ENCODE results near the gene SSBP3.

The SSBP3 gene

GRCh38 chr1:54328066-54328636 is 78.0 kb downstream of the SSBP3 start:
- no peak for DNase-seq

DNA sequence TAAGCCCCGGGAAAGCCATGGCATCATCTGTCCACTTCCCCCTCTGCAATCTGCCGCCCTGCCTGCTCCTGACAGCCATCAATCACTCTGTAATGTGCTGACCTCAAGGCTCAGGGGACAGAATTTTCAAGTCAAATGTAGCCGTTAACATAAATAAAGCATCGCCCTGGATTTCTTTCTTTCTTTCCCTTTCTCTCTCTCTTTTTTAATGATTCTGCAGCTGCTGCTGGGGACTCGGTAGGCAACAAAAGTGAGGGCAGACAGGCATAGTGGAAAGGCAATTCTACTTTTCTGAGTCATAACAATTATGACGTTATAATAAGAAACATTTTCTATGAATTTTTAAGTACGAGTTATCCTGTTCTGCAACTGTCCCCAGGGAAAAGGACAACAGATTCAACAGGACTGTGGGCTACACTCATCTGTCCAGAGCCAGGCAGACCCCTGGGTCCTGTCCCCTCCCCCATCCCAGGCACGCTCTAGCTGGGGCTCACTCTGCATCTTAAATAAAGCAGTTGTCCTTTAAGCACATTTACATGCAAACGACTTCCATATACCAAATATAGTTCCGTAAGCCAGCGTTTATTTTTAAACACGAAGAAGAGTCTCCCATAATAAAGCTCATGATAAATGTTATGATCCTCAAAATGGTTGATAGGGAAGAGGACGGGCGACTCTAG is 78.7 kb downstream of the SSBP3 start:
- no peak for DNase-seq

- no peak for DNase-seq
Measured at GRCh38 chr1:54326543-54327385, 79.4 kb downstream of the SSBP3 start.

DNA sequence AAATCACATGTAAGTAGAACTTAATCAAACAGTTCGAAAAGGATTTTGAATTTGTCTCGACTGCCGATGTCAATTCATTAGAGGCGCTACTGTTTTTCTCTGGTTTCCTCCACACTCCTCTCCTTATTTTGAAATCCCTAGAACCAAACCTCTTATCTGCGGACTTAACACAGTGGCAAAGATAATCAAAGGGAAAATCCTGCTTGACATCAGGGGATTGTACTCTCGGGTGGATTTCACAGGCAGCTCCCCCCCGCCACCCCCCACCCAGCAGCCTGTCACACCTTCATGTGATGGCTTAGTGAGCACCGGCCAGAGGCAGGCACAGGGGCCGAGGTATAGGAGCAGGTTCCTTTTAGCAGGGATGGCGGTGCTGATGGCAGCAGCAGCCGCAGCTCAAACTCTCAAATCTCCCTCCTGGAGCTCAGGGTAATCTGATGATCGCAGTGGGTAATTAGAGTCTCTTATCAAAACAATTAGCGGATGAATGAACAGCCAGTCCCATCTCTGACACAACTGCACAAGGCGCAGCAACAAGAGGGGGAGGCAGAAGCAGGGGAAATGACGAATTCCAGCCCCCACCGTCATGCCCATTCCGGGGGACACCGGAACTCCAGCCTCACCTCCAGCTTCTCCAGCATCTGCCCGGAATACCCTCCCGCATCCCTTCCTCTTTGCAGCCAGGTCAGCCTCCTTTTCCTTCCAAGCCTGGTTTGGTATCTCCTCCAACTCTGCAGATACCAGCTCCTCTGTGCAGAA is 80.3 kb downstream of the SSBP3 start:
- DNase-seq: no peak

DNA sequence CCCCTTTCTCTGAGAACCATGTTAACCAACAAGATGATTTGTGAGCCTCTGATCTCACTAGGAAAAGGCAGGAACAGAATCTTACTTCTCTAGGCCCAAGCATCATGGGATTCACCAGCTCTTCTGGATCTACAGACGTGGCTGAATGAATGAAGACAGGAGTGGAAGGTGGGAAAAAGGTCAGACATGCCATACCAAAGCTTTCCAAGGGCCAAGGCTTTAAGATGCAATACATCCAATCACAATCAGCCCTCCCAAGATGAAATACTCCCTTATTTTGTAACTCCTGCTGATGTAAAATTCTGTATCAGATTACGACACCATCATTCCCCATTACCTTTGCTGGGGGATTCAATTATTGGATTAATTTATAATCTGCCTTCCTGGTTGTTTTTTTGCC is 80.9 kb downstream of the SSBP3 start:
- no peak for DNase-seq

DNA sequence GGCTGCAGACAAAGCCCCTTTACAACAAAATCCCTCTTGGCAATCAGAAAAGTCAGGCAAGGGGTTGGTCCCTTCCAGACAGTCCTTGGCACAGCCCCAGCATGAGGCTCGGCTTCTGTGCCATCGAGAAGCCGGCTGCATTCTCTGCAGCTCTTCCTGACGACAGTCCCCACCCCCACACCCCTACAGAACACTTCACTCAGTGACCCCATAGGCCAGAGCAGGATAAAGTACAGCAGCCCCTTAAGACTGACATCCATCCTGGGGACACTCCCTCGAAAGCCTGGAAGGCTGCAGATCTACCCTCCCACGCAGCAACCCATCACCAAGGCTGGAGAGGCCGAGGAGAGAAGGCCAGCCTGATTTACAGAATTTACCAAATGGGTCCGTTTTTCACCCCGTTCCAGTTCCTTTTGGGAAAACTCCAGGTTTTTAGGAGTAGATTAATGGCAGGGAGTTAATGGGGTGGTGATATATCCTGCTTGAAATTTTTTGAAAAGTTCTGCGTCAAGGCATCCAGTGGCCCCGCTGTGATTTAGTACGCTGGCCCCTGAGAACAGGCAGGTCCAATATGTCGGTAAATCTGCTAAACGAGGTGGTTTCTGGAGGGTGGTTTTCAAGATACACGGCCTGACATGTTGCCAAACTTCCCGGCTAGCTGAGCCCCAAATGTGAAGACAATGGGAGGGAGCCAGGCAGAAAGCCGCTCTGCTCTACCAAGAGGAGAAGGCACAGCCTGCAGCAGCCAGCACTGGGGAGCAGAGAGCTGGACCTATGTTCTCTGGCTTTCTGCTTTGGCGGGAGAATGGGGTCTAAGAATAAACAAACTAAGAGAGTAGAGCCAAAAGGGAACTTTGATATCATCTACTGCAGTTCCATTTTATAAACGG is 81.7 kb downstream of the SSBP3 start:
- no peak for DNase-seq

- no peak for DNase-seq
Measured at GRCh38 chr1:54323921-54324250, 82.3 kb downstream of the SSBP3 start.

DNA sequence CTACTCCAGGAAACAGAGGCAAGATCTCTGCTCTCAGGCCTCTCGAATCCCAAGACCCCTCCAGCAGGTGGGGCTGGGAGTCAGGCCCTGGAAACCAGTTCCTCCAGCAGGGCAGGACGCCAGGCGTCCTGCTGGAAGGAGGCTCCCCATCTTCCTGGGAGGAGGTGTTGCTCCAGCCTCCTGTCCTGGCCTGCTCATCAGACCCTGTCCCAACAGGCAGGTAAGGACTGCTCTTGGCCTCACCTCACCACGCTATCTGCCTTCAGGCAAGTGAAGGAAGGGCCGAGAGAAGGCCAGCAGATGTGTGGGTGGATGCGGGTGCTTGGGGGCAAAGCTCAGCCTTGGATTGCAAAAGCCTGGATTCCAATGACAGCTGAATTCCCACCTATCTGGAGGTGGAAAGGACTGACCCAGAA is 82.9 kb downstream of the SSBP3 start:
- no peak for DNase-seq

DNA sequence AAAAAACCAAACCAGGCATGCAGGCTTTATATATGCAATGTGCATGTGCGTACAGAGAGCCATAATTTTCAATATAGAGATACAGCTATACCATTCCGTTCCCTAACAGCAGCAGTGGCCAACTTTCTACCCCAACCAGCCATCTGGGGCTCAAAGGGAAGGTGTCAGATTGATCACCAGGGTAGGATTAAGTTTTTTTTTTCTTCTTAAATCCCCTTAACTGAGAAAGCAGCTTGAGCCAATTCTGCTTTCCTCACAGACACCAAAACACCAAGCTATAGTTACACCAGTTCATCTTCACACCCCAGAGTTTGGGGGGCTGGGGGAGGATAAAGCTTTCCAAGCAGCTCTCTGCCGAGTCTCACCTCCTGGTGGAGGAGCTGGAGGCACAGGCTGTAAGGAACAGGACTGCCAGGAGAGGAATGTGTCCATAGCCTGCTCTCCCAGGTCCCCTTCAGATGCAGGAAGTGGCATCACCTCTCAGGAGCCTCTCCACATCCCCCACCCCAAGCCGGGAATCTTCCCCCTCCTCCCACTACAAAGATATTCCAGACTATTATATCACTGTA is 87.9 kb downstream of the SSBP3 start:
- no peak for DNase-seq

GRCh38 chr1:54317084-54317483 is 89.1 kb downstream of the SSBP3 start:
- no peak for DNase-seq

DNA sequence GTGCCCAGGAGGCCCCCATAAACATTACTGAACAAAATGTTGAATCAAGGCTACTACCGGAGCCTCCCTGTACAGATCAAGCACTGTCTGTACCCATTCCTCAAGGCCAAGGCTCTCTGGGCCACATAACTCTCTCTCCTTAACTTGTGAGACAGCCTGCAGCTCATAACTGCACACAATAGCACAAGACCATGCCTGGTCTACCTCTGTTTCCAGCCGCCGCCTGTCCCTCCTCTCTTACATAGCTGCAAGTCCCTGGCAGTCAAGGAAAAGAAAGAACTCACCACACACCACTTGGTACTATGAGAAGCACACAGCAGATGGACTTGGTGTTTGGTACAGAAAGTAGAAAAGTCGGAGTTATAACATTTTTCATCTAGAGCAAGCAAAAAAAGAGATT is 91.1 kb downstream of the SSBP3 start:
- no peak for DNase-seq

- DNase-seq: no peak
Measured at GRCh38 chr1:54314696-54315095, 91.5 kb downstream of the SSBP3 start.

GRCh38 chr1:54312796-54313316 is 93.3 kb downstream of the SSBP3 start:
- no peak for DNase-seq

- DNase-seq: no peak
Measured at GRCh38 chr1:54311506-54311905, 94.7 kb downstream of the SSBP3 start.

GRCh38 chr1:54310439-54311328 is 95.5 kb downstream of the SSBP3 start:
- DNase-seq: no peak

- no peak for DNase-seq
Measured at GRCh38 chr1:54309631-54310366, 96.4 kb downstream of the SSBP3 start.

DNA sequence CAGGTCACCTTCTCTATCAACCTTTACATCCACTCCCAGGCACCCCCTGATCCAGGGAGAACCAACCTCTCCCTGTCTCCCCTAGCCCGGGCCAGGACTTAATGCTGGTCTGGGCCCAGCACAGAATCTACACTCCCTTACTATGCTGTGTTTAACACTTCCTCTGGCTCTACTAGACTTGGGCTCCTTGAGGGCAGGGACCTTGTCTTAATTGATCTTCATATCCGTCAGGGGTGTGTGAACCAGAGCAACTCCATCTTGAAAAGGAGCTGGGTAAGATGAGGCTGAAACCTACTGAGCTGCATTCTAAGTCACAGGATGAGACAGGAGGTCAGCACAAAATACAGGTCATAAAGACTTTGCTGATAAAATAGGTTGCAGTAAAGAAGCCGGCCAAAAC is 98.9 kb downstream of the SSBP3 start:
- DNase-seq: no peak

DNA sequence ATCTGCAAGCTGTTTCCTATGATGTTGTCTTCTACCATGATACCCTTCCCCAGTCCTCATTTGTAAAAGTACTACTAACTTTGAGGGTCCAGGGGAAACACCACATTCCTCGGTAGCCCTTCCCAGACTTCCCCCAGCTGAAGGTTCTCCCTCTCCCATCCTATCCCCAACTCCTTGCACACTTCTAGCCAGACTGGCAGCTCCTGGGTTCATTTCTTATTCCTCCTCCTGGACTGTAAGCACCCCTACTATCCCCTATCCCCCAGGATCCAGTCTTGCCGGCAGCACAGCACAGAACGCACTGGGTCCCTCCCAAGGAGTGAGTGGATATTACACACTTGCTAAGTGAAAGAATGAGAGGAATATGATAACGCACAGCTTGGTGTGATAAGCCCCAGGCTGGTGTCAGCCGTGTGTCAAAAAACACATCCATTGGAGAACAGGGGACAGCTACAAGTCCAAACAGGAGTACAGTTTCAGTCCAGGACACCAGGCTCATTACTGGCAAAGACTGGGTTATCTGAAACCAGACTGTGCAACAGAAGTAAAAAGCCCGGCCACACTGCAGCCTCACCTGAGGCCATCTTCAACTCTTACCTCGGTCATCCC is 100.2 kb downstream of the SSBP3 start:
- no peak for DNase-seq

GRCh38 chr1:54304518-54304917 is 101.7 kb downstream of the SSBP3 start:
- DNase-seq: no peak
